Fibroblast of skin of scalp (primary cell): ENCODE data around the gene PPP2R2C.

Experiments used
- DNase-seq: peaks from one replicate; pipeline ENCODE4 v3.0.0-alpha.2; 2013

PPP2R2C gene

GRCh38 chr4:6339818-6340445 lies 132.5 kb downstream of the PPP2R2C start:
- DNase-seq: no peak

- no peak for DNase-seq
These were observed 133.2 kb downstream of the PPP2R2C start for GRCh38 chr4:6338951-6339817.

- DNase-seq: no peak
These were observed 134.1 kb downstream of the PPP2R2C start for GRCh38 chr4:6338175-6338950.

GRCh38 chr4:6337331-6337935 lies 135.0 kb downstream of the PPP2R2C start:
- no peak for DNase-seq

GRCh38 chr4:6336166-6336565 lies 136.2 kb downstream of the PPP2R2C start:
- DNase-seq: no peak

- DNase-seq: no peak
These were observed 137.3 kb downstream of the PPP2R2C start for GRCh38 chr4:6335040-6335590.

- no peak for DNase-seq
These were observed 138.1 kb downstream of the PPP2R2C start for GRCh38 chr4:6334203-6334887.

- DNase-seq: no peak
These were observed 138.9 kb downstream of the PPP2R2C start for GRCh38 chr4:6333301-6334202.

- no peak for DNase-seq
These were observed 139.8 kb downstream of the PPP2R2C start for GRCh38 chr4:6332669-6333050.

- peak; percentile 10 for DNase-seq
These were observed 140.3 kb downstream of the PPP2R2C start for GRCh38 chr4:6332042-6332668.

GRCh38 chr4:6331468-6331867 lies 140.9 kb downstream of the PPP2R2C start:
- DNase-seq: no peak

GRCh38 chr4:6331018-6331417 lies 141.4 kb downstream of the PPP2R2C start:
- DNase-seq: peak; percentile 20

GRCh38 chr4:6330384-6330767 lies 142.0 kb downstream of the PPP2R2C start:
- DNase-seq: no peak

GRCh38 chr4:6329478-6330383 lies 142.7 kb downstream of the PPP2R2C start:
- DNase-seq: no peak

GRCh38 chr4:6328526-6328925 lies 143.9 kb downstream of the PPP2R2C start:
- no peak for DNase-seq

GRCh38 chr4:6327220-6327917 lies 145.0 kb downstream of the PPP2R2C start:
- peak; percentile 67 for DNase-seq

- no peak for DNase-seq
These were observed 145.9 kb downstream of the PPP2R2C start for GRCh38 chr4:6326312-6327060.

GRCh38 chr4:6325788-6326290 lies 146.6 kb downstream of the PPP2R2C start:
- DNase-seq: no peak
